Fibroblast of pulmonary artery (primary cell): Measurements from ENCODE around the gene TXNRD2.

Experiments used
- DNase-seq: peaks from one replicate; pipeline ENCODE4 v3.0.0-alpha.2; 2010; ENCODE audit warnings: low read depth
- H3K4me3 ChIP-seq: replicated peaks from 2 replicates; pipeline ENCODE4 v1.5.1; 2011; ENCODE audit warnings: low read depth, mild to moderate bottlenecking, control low read depth, low read length, moderate library complexity
- CTCF ChIP-seq: IDR thresholded peaks from 2 replicates; pipeline ENCODE4 v1.5.1; 2011; ENCODE audit warnings: mild to moderate bottlenecking, control low read depth, low read length, inconsistent platforms; ENCODE audit errors: missing control alignments

The TXNRD2 gene

GRCh38 chr22:19973551-19974267 is 32.1 kb upstream of the TXNRD2 start:
- no peak for DNase-seq
- TF ChIP-seq CTCF, result no peak
- no peak overlapping the region for H3K4me3 ChIP-seq

GRCh38 chr22:19972652-19973550 is 31.3 kb upstream of the TXNRD2 start:
- no peak for DNase-seq
- H3K4me3 ChIP-seq, result no peak overlapping the region
- TF ChIP-seq CTCF, result no peak

GRCh38 chr22:19972251-19972650 is 30.6 kb upstream of the TXNRD2 start:
- H3K4me3 ChIP-seq, result no peak overlapping the region
- no peak for TF ChIP-seq CTCF
- no peak for DNase-seq

- no peak overlapping the region for H3K4me3 ChIP-seq
- no peak for TF ChIP-seq CTCF
- no peak for DNase-seq
These were observed 29.9 kb upstream of the TXNRD2 start for GRCh38 chr22:19971276-19972124.

- peak; percentile 64 for DNase-seq
- TF ChIP-seq CTCF, result peak; percentile 82
- H3K4me3 ChIP-seq, result no peak overlapping the region
These were observed 29.1 kb upstream of the TXNRD2 start for GRCh38 chr22:19970479-19971275.

GRCh38 chr22:19970031-19970478 is 28.4 kb upstream of the TXNRD2 start:
- DNase-seq, result no peak
- TF ChIP-seq CTCF, result no peak
- H3K4me3 ChIP-seq, result no peak overlapping the region
